ENCODE measurements around the gene CDK15.

CDK15 gene

GRCh38 chr2:201872591-201872990, 66.3 kb downstream of the CDK15 start:
- H3K27ac ChIP-seq (ENCODE audit: low read depth, low read length): no peak overlapping the region
- no peaks in the 10 kb centered on the region for H3K9me2 ChIP-seq (replicated peaks; ENCODE audit: insufficient read depth, low read length)
- H3K4me3 ChIP-seq (ENCODE audit: insufficient read depth, low read length, poor library complexity, severe bottlenecking): no peak overlapping the region
- no peaks in the 10 kb centered on the region for H3F3A ChIP-seq (ENCODE audit: insufficient read depth)
- H3K9ac ChIP-seq (ENCODE audit: low read length): no peak overlapping the region
- H3K79me2 ChIP-seq (ENCODE audit: insufficient read depth, low read length): no peaks in the 10 kb centered on the region
- H4K20me1 ChIP-seq (ENCODE audit: low read depth, low read length): no peaks in the 10 kb centered on the region
- no peaks in the 10 kb centered on the region for H3K27me3 ChIP-seq (ENCODE audit: low read length)
- no peaks in the 10 kb centered on the region for H3K36me3 ChIP-seq (ENCODE audit: low read length)
- H3K4me2 ChIP-seq (ENCODE audit: low read depth, low read length, poor library complexity, severe bottlenecking): no peak overlapping the region
- TF ChIP-seq, protein P1, sequence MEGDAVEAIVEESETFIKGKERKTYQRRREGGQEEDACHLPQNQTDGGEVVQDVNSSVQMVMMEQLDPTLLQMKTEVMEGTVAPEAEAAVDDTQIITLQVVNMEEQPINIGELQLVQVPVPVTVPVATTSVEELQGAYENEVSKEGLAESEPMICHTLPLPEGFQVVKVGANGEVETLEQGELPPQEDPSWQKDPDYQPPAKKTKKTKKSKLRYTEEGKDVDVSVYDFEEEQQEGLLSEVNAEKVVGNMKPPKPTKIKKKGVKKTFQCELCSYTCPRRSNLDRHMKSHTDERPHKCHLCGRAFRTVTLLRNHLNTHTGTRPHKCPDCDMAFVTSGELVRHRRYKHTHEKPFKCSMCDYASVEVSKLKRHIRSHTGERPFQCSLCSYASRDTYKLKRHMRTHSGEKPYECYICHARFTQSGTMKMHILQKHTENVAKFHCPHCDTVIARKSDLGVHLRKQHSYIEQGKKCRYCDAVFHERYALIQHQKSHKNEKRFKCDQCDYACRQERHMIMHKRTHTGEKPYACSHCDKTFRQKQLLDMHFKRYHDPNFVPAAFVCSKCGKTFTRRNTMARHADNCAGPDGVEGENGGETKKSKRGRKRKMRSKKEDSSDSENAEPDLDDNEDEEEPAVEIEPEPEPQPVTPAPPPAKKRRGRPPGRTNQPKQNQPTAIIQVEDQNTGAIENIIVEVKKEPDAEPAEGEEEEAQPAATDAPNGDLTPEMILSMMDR (IDR thresholded peaks at IDR 0.05; ENCODE audit: insufficient read depth, low read length, poor library complexity, severe bottlenecking): no peak
- TF ChIP-seq EZH2phosphoT487 (conservative IDR thresholded peaks at IDR 0.05; ENCODE audit: low read length): no peak
- H3K9me3 ChIP-seq (ENCODE audit: insufficient read depth, low read length): no peaks in the 10 kb centered on the region
- no peak overlapping the region for H2AFZ ChIP-seq (ENCODE audit: low read depth, low read length, severe bottlenecking)

- Histone ChIP-seq H4K20me1 (ENCODE audit: low read depth, low read length) (no peaks in the 10 kb centered on the region), H3K4me2 (ENCODE audit: low read depth, low read length, poor library complexity, severe bottlenecking) (no peak overlapping the region), H3K27me3 (ENCODE audit: low read length) (no peaks in the 10 kb centered on the region), H3K4me3 (ENCODE audit: insufficient read depth, low read length, poor library complexity, severe bottlenecking) (no peak overlapping the region), H3K27ac (ENCODE audit: low read depth, low read length) (no peak overlapping the region), H3K9me2 (replicated peaks; ENCODE audit: insufficient read depth, low read length) (no peaks in the 10 kb centered on the region), H3K36me3 (ENCODE audit: low read length) (no peaks in the 10 kb centered on the region), H3F3A (ENCODE audit: insufficient read depth) (no peaks in the 10 kb centered on the region), H3K9me3 (ENCODE audit: insufficient read depth, low read length) (no peaks in the 10 kb centered on the region), H2AFZ (ENCODE audit: low read depth, low read length, severe bottlenecking) (no peak overlapping the region), H3K9ac (ENCODE audit: low read length) (no peak overlapping the region), H3K79me2 (ENCODE audit: insufficient read depth, low read length) (no peaks in the 10 kb centered on the region)
- TF ChIP-seq, protein P1 (IDR thresholded peaks at IDR 0.05; ENCODE audit: insufficient read depth, low read length, poor library complexity, severe bottlenecking): no peak
- TF ChIP-seq EZH2phosphoT487 (conservative IDR thresholded peaks at IDR 0.05; ENCODE audit: low read length): no peak
These were observed 73.7 kb downstream of the CDK15 start for GRCh38 chr2:201879996-201880395.

DNA sequence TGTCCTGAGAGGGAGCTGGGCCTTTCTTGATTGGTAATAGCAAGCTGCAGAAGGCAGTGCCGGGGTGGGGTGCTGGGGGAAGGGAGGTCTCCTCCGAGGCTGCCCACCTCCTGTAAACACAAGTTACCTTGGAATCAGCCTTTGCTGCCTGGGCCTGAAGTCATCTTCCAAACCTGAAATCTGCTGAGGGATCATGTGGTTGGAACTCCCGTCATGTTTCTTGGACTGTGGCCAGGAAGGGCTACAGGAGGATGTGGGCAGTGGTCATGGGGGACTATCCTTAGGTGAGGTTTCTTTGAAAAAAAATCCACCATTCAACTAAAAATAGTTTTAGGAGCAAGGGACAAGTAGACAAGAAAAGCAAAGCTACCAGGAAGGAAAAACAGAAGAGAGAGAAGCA, 74.2 kb downstream of the CDK15 start:
- Histone ChIP-seq H3K27ac (ENCODE audit: low read depth, low read length) (no peak overlapping the region), H3K36me3 (ENCODE audit: low read length) (no peaks in the 10 kb centered on the region), H3K27me3 (ENCODE audit: low read length) (no peaks in the 10 kb centered on the region), H3K4me2 (ENCODE audit: low read depth, low read length, poor library complexity, severe bottlenecking) (no peak overlapping the region), H3K79me2 (ENCODE audit: insufficient read depth, low read length) (no peaks in the 10 kb centered on the region), H3K9me3 (ENCODE audit: insufficient read depth, low read length) (no peaks in the 10 kb centered on the region), H2AFZ (ENCODE audit: low read depth, low read length, severe bottlenecking) (no peak overlapping the region), H3K9ac (ENCODE audit: low read length) (no peak overlapping the region), H3F3A (ENCODE audit: insufficient read depth) (no peaks in the 10 kb centered on the region), H3K4me3 (ENCODE audit: insufficient read depth, low read length, poor library complexity, severe bottlenecking) (no peak overlapping the region), H4K20me1 (ENCODE audit: low read depth, low read length) (no peaks in the 10 kb centered on the region), H3K9me2 (replicated peaks; ENCODE audit: insufficient read depth, low read length) (no peaks in the 10 kb centered on the region)
- no peak for TF ChIP-seq EZH2phosphoT487 (conservative IDR thresholded peaks at IDR 0.05; ENCODE audit: low read length)
- TF ChIP-seq, protein P1 (IDR thresholded peaks at IDR 0.05; ENCODE audit: insufficient read depth, low read length, poor library complexity, severe bottlenecking): no peak

All from SU-DHL-6 (cell line).